Caco-2 (cell line): ENCODE data around the gene AGBL3. TPM values are rescaled to one million over a fixed set of nuclear protein-coding genes. Genes with fewer than 3 reads are reported as not detected.

Experiments used
- BruUV-seq: library from RNA; stranded (reverse); fragments of 400-500 nt; replicated peaks from 2 replicates; lab custom pipeline; 2021; lab: Mats Ljungman, UMichigan
- CTCF ChIA-PET: fragments of 300-600 bp; sonication (Branson Sonifier 250); formaldehyde crosslinking; loops from one replicate; lab custom pipeline; 2022; ENCODE audit warnings: antibody characterized with exemption; lab: Charles Lee
- POLR2A ChIA-PET: fragments of 300-600 bp; sonication (Branson Sonifier 250); formaldehyde crosslinking; loops from one replicate; lab custom pipeline; 2022; ENCODE audit warnings: antibody characterized with exemption; lab: Charles Lee
- DNase-seq, 2 experiments: peaks; one replicate each; pipeline versions ENCODE4 v3.0.0 to v3.0.0-alpha.2; 2020 to 2022
- H3K27me3 ChIP-seq: replicated peaks from 2 replicates; pipeline ENCODE4 v1.6.0; 2011; ENCODE audit warnings: low read length; ENCODE audit not compliant: control insufficient read depth, insufficient read depth
- H3K36me3 ChIP-seq: 2 replicates; pipeline ENCODE4 v1.5.1; 2011; ENCODE audit warnings: low read length; ENCODE audit not compliant: control insufficient read depth, insufficient read depth
- H3K4me1 ChIP-seq: fragments of 250-450 bp; sonication (Bioruptor Pico); 2 replicates; pipeline ENCODE4 v1.5.1; 2020; ENCODE audit warnings: mild to moderate bottlenecking
- H3K4me3 ChIP-seq: 2 replicates; pipeline ENCODE4 v1.5.1; 2011; ENCODE audit warnings: low read depth, mild to moderate bottlenecking, control low read depth, low read length
- H3K9me3 ChIP-seq: fragments of 250-450 bp; sonication (Bioruptor Pico); 2 replicates; pipeline ENCODE4 v1.5.1; 2020; ENCODE audit warnings: mild to moderate bottlenecking, moderate library complexity
- H3K27ac Mint-ChIP-seq: one replicate; pipeline ENCODE4 v1.8.0; 2022; ENCODE audit warnings: mixed read lengths; ENCODE audit not compliant: unreplicated experiment
- H3K27me3 Mint-ChIP-seq: one replicate; pipeline ENCODE4 v1.8.0; 2022; ENCODE audit warnings: mixed read lengths; ENCODE audit not compliant: insufficient read depth, unreplicated experiment
- H3K36me3 Mint-ChIP-seq: one replicate; pipeline ENCODE4 v1.8.0; 2022; ENCODE audit warnings: mild to moderate bottlenecking, mixed read lengths; ENCODE audit not compliant: insufficient read depth, unreplicated experiment
- H3K4me1 Mint-ChIP-seq: one replicate; pipeline ENCODE4 v1.8.0; 2022; ENCODE audit warnings: low read depth, mixed read lengths; ENCODE audit not compliant: unreplicated experiment
- H3K4me3 Mint-ChIP-seq: one replicate; pipeline ENCODE4 v1.8.0; 2022; ENCODE audit warnings: mild to moderate bottlenecking, moderate library complexity, mixed read lengths; ENCODE audit not compliant: unreplicated experiment
- H3K9me3 Mint-ChIP-seq: one replicate; pipeline ENCODE4 v1.8.0; 2022; ENCODE audit warnings: mixed read lengths; ENCODE audit not compliant: unreplicated experiment
- intact Hi-C: fragments of 100-400 bp; cut with micrococcal nuclease; formaldehyde crosslinking; loops from one replicate; pipeline ENCODE4 v1.10.0; 2022; ENCODE audit not compliant: unreplicated experiment
- total RNA-seq: library from RNA; stranded (reverse); gene quantifications from 2 replicates; pipeline ENCODE4 v1.2.3, GENCODE V29; 2022
- TF ChIP-seq, protein P1 (sequence below), 2 experiments: fragments of 200-600 bp in 1 of 2; IDR thresholded peaks; 1 replicate in 1 of 2; 2 replicates in 1 of 2; pipeline versions ENCODE4 v1.5.1 to v1.8.0; 2011 to 2022; ENCODE audit warnings: antibody characterized with exemption in 1 of 2, control low read depth in 1 of 2, inconsistent platforms in 1 of 2, low read depth in 1 of 2, low read length in 1 of 2, mild to moderate bottlenecking in 1 of 2, moderate library complexity in 1 of 2; ENCODE audit not compliant: insufficient read depth in 1 of 2, severe bottlenecking in 1 of 2, unreplicated experiment in 1 of 2

Gene AGBL3
- total RNA-seq, 1 experiment from 2014 or later: 6.1 TPM

DNA sequence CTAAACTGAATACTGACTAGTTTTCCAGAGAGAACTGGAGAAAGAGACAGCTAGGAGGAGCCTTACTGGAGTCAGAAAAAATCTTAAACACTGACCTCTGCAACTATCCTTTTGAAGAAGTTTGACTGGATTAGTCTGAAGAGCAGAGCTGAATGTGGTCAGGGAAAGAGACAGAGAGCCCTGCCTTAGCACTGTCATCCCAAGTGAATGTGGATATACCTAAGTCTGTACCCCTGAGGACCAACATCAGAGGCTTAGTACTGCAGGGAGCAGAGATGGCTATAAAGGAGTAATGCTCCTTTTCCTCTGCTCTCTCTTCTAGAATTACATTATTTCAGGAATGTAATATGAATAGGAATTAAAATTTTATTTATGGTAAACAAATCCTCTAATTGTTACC lies 91.7 kb downstream of the AGBL3 start:
- intact Hi-C loops: no loop called here
- BruUV-seq: no TSS peak
- Mint-ChIP-seq H3K9me3 (no peaks in the 10 kb centered on the region), H3K27me3 (no peaks in the 10 kb centered on the region), H3K27ac (no peak overlapping the region), H3K36me3 (no peaks in the 10 kb centered on the region), H3K4me1 (peaks cover 6% of the 10 kb centered on the region), H3K4me3 (no peak overlapping the region)
- Histone ChIP-seq H3K36me3 (no peaks in the 10 kb centered on the region), H3K4me3 (no peak overlapping the region), H3K9me3 (no peaks in the 10 kb centered on the region), H3K4me1 (no peaks in the 10 kb centered on the region; the same call in 1 of the 2 replicates), H3K27me3 (no peaks in the 10 kb centered on the region)
- ChIA-PET CTCF (no interaction called here), POLR2A (no interaction called here)
- TF ChIP-seq, protein P1, sequence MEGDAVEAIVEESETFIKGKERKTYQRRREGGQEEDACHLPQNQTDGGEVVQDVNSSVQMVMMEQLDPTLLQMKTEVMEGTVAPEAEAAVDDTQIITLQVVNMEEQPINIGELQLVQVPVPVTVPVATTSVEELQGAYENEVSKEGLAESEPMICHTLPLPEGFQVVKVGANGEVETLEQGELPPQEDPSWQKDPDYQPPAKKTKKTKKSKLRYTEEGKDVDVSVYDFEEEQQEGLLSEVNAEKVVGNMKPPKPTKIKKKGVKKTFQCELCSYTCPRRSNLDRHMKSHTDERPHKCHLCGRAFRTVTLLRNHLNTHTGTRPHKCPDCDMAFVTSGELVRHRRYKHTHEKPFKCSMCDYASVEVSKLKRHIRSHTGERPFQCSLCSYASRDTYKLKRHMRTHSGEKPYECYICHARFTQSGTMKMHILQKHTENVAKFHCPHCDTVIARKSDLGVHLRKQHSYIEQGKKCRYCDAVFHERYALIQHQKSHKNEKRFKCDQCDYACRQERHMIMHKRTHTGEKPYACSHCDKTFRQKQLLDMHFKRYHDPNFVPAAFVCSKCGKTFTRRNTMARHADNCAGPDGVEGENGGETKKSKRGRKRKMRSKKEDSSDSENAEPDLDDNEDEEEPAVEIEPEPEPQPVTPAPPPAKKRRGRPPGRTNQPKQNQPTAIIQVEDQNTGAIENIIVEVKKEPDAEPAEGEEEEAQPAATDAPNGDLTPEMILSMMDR (IDR thresholded peaks at IDR 0.05; ENCODE audit: insufficient read depth in 1 of 2, low read depth in 1 of 2, low read length in 1 of 2, severe bottlenecking in 1 of 2, unreplicated experiment in 1 of 2): no peak
- no peak for DNase-seq

DNA sequence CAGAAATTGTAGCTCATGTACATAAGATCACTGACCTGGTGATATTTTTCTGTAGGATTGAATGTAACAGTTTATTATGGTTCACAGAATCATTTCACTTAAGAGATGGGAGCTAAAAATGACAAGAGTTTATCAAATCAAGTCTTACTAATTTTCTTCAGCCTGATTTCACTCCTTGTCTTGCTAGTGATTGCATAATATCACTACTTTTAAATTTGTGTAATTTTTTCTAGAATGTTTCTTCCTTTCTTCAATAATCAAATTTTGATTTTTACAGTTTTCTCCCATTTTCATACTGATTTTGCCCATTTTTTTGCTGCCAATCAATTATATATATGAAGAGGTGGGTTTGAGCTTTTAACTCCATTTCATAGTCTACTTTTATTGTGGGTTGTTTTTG lies 92.8 kb downstream of the AGBL3 start:
- no peaks in the 10 kb centered on the region; the same call in 1 of the 2 replicates for H3K4me1 ChIP-seq
- H3K4me3 ChIP-seq: no peak overlapping the region
- ChIA-PET CTCF (no interaction called here), POLR2A (interaction anchor here (0.6 kb wide), 1 partner anchor 355 kb away, joined by 3 read pairs; no protein-coding TSS in a partner anchor)
- no TSS peak for BruUV-seq
- DNase-seq: no peak
- no peaks in the 10 kb centered on the region for H3K27me3 Mint-ChIP-seq
- TF ChIP-seq, protein P1 (IDR thresholded peaks at IDR 0.05; ENCODE audit: insufficient read depth in 1 of 2, low read depth in 1 of 2, low read length in 1 of 2, severe bottlenecking in 1 of 2, unreplicated experiment in 1 of 2): no peak
- no peaks in the 10 kb centered on the region for H3K9me3 Mint-ChIP-seq
- no peaks in the 10 kb centered on the region for H3K36me3 ChIP-seq
- no peaks in the 10 kb centered on the region for H3K27me3 ChIP-seq
- no peaks in the 10 kb centered on the region for H3K36me3 Mint-ChIP-seq
- H3K4me1 Mint-ChIP-seq: peaks cover 6% of the 10 kb centered on the region
- no peak overlapping the region for H3K27ac Mint-ChIP-seq
- H3K4me3 Mint-ChIP-seq: no peak overlapping the region
- no peaks in the 10 kb centered on the region; the same call in 1 of the 2 replicates for H3K9me3 ChIP-seq
- intact Hi-C loops: no loop called here

DNA sequence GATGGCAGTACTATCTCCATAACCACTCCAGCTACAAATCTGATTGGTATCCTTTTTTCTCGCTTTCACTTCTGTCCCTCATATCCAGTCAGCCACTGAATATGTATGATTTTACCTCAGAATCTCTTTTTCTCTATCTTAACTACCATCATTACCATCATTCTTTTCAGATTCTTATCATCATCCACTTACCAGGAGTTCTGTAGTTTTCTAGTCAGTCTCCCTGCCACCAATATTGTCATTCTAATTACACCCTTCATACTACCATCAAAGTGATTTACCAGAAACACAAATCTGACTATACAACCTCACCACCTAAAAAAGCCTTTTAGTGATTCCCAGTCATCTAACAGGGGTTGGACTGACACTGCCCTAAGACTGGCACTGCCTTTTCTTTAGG lies 96.7 kb downstream of the AGBL3 start:
- Histone ChIP-seq H3K4me3 (no peak overlapping the region), H3K9me3 (peaks cover 3% of the 10 kb centered on the region; the same call in 1 of the 2 replicates), H3K4me1 (no peaks in the 10 kb centered on the region), H3K36me3 (no peaks in the 10 kb centered on the region), H3K27me3 (no peaks in the 10 kb centered on the region)
- Mint-ChIP-seq H3K4me3 (no peak overlapping the region), H3K27ac (no peak overlapping the region), H3K36me3 (no peaks in the 10 kb centered on the region), H3K9me3 (peaks cover 13% of the 10 kb centered on the region), H3K4me1 (no peaks in the 10 kb centered on the region), H3K27me3 (no peaks in the 10 kb centered on the region)
- BruUV-seq: no TSS peak
- DNase-seq: no peak
- ChIA-PET CTCF (no interaction called here), POLR2A (no interaction called here)
- TF ChIP-seq, protein P1 (IDR thresholded peaks at IDR 0.05; ENCODE audit: insufficient read depth in 1 of 2, low read depth in 1 of 2, low read length in 1 of 2, severe bottlenecking in 1 of 2, unreplicated experiment in 1 of 2): no peak
- intact Hi-C loops: no loop called here
